Measurements from ENCODE around the gene CDH12. TPM values are rescaled to one million over a fixed set of nuclear protein-coding genes. Genes with fewer than 3 reads are reported as not detected.

Gene CDH12
- total RNA-seq, 1 donor = under 0.01 TPM

GRCh38 chr5:21889581-21889980 lies 963.6 kb downstream of the CDH12 start:
- Histone ChIP-seq H3K27me3 (ENCODE audit: insufficient read depth, low read length) (no peaks in the 10 kb centered on the region), H3K4me3 (ENCODE audit: low read length) (no peak overlapping the region), H3K4me1 (ENCODE audit: insufficient read depth, low read length) (no peaks in the 10 kb centered on the region), H3K9me3 (ENCODE audit: low read depth, low read length) (no peaks in the 10 kb centered on the region)

GRCh38 chr5:21882074-21882745 lies 970.9 kb downstream of the CDH12 start:
- no peak overlapping the region for H3K4me3 ChIP-seq (ENCODE audit: low read length)
- no peaks in the 10 kb centered on the region for H3K9me3 ChIP-seq (ENCODE audit: low read depth, low read length)
- H3K4me1 ChIP-seq (ENCODE audit: insufficient read depth, low read length) = no peaks in the 10 kb centered on the region
- H3K27me3 ChIP-seq (ENCODE audit: insufficient read depth, low read length) = no peaks in the 10 kb centered on the region

- Histone ChIP-seq H3K27me3 (ENCODE audit: insufficient read depth, low read length) (no peaks in the 10 kb centered on the region), H3K4me3 (ENCODE audit: low read length) (no peak overlapping the region), H3K9me3 (ENCODE audit: low read depth, low read length) (no peaks in the 10 kb centered on the region), H3K4me1 (ENCODE audit: insufficient read depth, low read length) (no peaks in the 10 kb centered on the region)
Measured at GRCh38 chr5:21880164-21880563, 973.0 kb downstream of the CDH12 start.

GRCh38 chr5:21862986-21863385 lies 990.2 kb downstream of the CDH12 start:
- Histone ChIP-seq H3K4me3 (ENCODE audit: low read length) (no peak overlapping the region), H3K9me3 (ENCODE audit: low read depth, low read length) (no peaks in the 10 kb centered on the region), H3K4me1 (ENCODE audit: insufficient read depth, low read length) (no peaks in the 10 kb centered on the region), H3K27me3 (ENCODE audit: insufficient read depth, low read length) (no peaks in the 10 kb centered on the region)

- Histone ChIP-seq H3K9me3 (ENCODE audit: low read depth, low read length) (no peaks in the 10 kb centered on the region), H3K4me3 (ENCODE audit: low read length) (no peak overlapping the region), H3K27me3 (ENCODE audit: insufficient read depth, low read length) (no peaks in the 10 kb centered on the region), H3K4me1 (ENCODE audit: insufficient read depth, low read length) (no peaks in the 10 kb centered on the region)
Measured at GRCh38 chr5:21858441-21858840, 994.7 kb downstream of the CDH12 start.

- Histone ChIP-seq H3K9me3 (ENCODE audit: low read depth, low read length) (no peaks in the 10 kb centered on the region), H3K4me3 (ENCODE audit: low read length) (no peak overlapping the region), H3K27me3 (ENCODE audit: insufficient read depth, low read length) (no peaks in the 10 kb centered on the region), H3K4me1 (ENCODE audit: insufficient read depth, low read length) (no peaks in the 10 kb centered on the region)
Measured at GRCh38 chr5:21856987-21857386, 996.2 kb downstream of the CDH12 start.

- H3K4me3 ChIP-seq (ENCODE audit: low read length) = no peak overlapping the region
- no peaks in the 10 kb centered on the region for H3K27me3 ChIP-seq (ENCODE audit: insufficient read depth, low read length)
Measured at GRCh38 chr5:21847300-21847699, 1005.8 kb downstream of the CDH12 start.

GRCh38 chr5:21844960-21845359 lies 1008.2 kb downstream of the CDH12 start:
- H3K4me1 ChIP-seq (ENCODE audit: insufficient read depth, low read length) = no peaks in the 10 kb centered on the region
- no peak overlapping the region for H3K4me3 ChIP-seq (ENCODE audit: low read length)
- H3K27me3 ChIP-seq (ENCODE audit: insufficient read depth, low read length) = no peaks in the 10 kb centered on the region
- H3K9me3 ChIP-seq (ENCODE audit: low read depth, low read length) = no peaks in the 10 kb centered on the region

More at GRCh38 chr5:21847300-21847699, 1005.8 kb downstream of the CDH12 start:
- Histone ChIP-seq H3K9me3 (ENCODE audit: low read depth, low read length) (no peaks in the 10 kb centered on the region), H3K4me1 (ENCODE audit: insufficient read depth, low read length) (no peaks in the 10 kb centered on the region)

- Histone ChIP-seq H3K4me3 (ENCODE audit: low read length) (no peak overlapping the region), H3K27me3 (ENCODE audit: insufficient read depth, low read length) (no peaks in the 10 kb centered on the region), H3K4me1 (ENCODE audit: insufficient read depth, low read length) (no peaks in the 10 kb centered on the region)
Measured at GRCh38 chr5:21834863-21835262, 1018.3 kb downstream of the CDH12 start.

GRCh38 chr5:21831145-21831787 lies 1021.9 kb downstream of the CDH12 start:
- Histone ChIP-seq H3K27me3 (ENCODE audit: insufficient read depth, low read length) (no peaks in the 10 kb centered on the region), H3K9me3 (ENCODE audit: low read depth, low read length) (no peaks in the 10 kb centered on the region), H3K4me1 (ENCODE audit: insufficient read depth, low read length) (no peaks in the 10 kb centered on the region), H3K4me3 (ENCODE audit: low read length) (no peak overlapping the region)

More at GRCh38 chr5:21834863-21835262, 1018.3 kb downstream of the CDH12 start:
- H3K9me3 ChIP-seq (ENCODE audit: low read depth, low read length) = no peaks in the 10 kb centered on the region

- H3K27me3 ChIP-seq (ENCODE audit: insufficient read depth, low read length) = no peaks in the 10 kb centered on the region
- no peak overlapping the region for H3K4me3 ChIP-seq (ENCODE audit: low read length)
- no peaks in the 10 kb centered on the region for H3K9me3 ChIP-seq (ENCODE audit: low read depth, low read length)
- no peaks in the 10 kb centered on the region for H3K4me1 ChIP-seq (ENCODE audit: insufficient read depth, low read length)
Measured at GRCh38 chr5:21826884-21827283, 1026.3 kb downstream of the CDH12 start.

GRCh38 chr5:21823588-21823987 lies 1029.6 kb downstream of the CDH12 start:
- Histone ChIP-seq H3K27me3 (ENCODE audit: insufficient read depth, low read length) (no peaks in the 10 kb centered on the region), H3K4me3 (ENCODE audit: low read length) (no peak overlapping the region), H3K9me3 (ENCODE audit: low read depth, low read length) (no peaks in the 10 kb centered on the region), H3K4me1 (ENCODE audit: insufficient read depth, low read length) (no peaks in the 10 kb centered on the region)

- Histone ChIP-seq H3K4me3 (ENCODE audit: low read length) (no peak overlapping the region), H3K27me3 (ENCODE audit: insufficient read depth, low read length) (no peaks in the 10 kb centered on the region), H3K9me3 (ENCODE audit: low read depth, low read length) (no peaks in the 10 kb centered on the region), H3K4me1 (ENCODE audit: insufficient read depth, low read length) (no peaks in the 10 kb centered on the region)
Measured at GRCh38 chr5:21823076-21823574, 1030.0 kb downstream of the CDH12 start.

- no peaks in the 10 kb centered on the region for H3K27me3 ChIP-seq (ENCODE audit: insufficient read depth, low read length)
- no peak overlapping the region for H3K4me3 ChIP-seq (ENCODE audit: low read length)
- no peaks in the 10 kb centered on the region for H3K4me1 ChIP-seq (ENCODE audit: insufficient read depth, low read length)
- H3K9me3 ChIP-seq (ENCODE audit: low read depth, low read length) = no peaks in the 10 kb centered on the region
Measured at GRCh38 chr5:21820527-21820926, 1032.6 kb downstream of the CDH12 start.

GRCh38 chr5:21818370-21818720 lies 1034.8 kb downstream of the CDH12 start:
- no peaks in the 10 kb centered on the region for H3K4me1 ChIP-seq (ENCODE audit: insufficient read depth, low read length)
- no peaks in the 10 kb centered on the region for H3K27me3 ChIP-seq (ENCODE audit: insufficient read depth, low read length)
- no peak overlapping the region for H3K4me3 ChIP-seq (ENCODE audit: low read length)
- H3K9me3 ChIP-seq (ENCODE audit: low read depth, low read length) = no peaks in the 10 kb centered on the region
